Measurements from ENCODE around the gene ICAM4. TPM values are rescaled to one million over a fixed set of nuclear protein-coding genes. Genes with fewer than 3 reads are reported as not detected.

ICAM4 gene
- total and polyA plus RNA-seq, 2 of the 13 experiments (the other 11 are each of a cell fraction or from before 2014, with no cell fraction given) = 2.9 to 4.0 TPM

DNA sequence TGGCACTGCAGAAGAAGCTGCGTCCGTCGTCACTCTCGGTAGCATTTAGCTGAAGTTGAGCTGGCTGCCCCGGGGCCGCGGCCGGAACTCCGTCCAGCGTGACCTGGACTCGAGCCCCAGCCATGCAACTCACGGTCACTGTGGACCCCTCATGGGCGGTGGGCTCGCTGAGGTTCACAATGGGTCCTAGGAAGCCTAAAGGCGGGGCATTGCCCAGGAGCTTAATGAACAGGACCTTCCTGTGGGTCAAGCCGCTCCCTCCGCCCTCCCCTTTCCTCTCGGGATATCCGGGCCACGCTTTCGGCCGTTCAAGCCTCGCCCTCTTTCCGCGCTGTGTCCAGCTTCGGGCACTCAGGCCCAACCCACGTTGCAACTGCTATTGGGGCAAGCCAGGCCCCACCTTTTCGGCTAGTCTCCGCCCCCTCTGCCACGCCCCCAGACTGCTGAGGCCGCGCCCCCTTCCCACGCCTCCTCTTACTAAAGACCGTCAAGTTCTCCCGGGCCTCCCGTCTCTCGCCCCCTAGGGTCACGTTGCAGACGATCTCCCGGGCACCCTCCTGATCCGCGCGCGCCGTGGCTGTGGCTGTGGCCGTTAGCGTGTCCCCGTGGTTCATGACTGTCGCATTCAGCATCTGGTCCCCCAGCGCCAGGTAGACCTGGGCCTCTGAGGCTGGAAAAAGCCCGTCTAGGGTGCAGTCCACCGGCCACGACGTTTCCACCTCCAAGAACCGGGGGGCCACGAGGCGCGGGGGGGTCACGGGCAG is 48.0 kb downstream of the ICAM4 start (continued):
- no peak for TF ChIP-seq NR1H2 (CRISPR knock-in tag; IDR thresholded peaks at IDR 0.05; ENCODE audit: borderline replicate concordance, low read depth)
- TF ChIP-seq, protein P1, sequence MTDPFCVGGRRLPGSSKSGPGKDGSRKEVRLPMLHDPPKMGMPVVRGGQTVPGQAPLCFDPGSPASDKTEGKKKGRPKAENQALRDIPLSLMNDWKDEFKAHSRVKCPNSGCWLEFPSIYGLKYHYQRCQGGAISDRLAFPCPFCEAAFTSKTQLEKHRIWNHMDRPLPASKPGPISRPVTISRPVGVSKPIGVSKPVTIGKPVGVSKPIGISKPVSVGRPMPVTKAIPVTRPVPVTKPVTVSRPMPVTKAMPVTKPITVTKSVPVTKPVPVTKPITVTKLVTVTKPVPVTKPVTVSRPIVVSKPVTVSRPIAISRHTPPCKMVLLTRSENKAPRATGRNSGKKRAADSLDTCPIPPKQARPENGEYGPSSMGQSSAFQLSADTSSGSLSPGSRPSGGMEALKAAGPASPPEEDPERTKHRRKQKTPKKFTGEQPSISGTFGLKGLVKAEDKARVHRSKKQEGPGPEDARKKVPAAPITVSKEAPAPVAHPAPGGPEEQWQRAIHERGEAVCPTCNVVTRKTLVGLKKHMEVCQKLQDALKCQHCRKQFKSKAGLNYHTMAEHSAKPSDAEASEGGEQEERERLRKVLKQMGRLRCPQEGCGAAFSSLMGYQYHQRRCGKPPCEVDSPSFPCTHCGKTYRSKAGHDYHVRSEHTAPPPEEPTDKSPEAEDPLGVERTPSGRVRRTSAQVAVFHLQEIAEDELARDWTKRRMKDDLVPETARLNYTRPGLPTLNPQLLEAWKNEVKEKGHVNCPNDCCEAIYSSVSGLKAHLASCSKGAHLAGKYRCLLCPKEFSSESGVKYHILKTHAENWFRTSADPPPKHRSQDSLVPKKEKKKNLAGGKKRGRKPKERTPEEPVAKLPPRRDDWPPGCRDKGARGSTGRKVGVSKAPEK (CRISPR knock-in tag; IDR thresholded peaks at IDR 0.05; ENCODE audit: borderline replicate concordance) = no peak
- no peak for TF ChIP-seq ZNF510 (CRISPR knock-in tag; IDR thresholded peaks at IDR 0.05; ENCODE audit: low read depth)
- TF ChIP-seq XRCC5 (optimal IDR thresholded peaks at IDR 0.05; ENCODE audit: low read length) = peak; percentile 18
- no peak for TF ChIP-seq ZNF775 (CRISPR knock-in tag; IDR thresholded peaks at IDR 0.05; ENCODE audit: borderline replicate concordance)
- TF ChIP-seq ZNF232 (CRISPR knock-in tag; IDR thresholded peaks at IDR 0.05; ENCODE audit: borderline replicate concordance) = no peak; the same call in 1 of the 2 replicates
- TF ChIP-seq, protein P2, sequence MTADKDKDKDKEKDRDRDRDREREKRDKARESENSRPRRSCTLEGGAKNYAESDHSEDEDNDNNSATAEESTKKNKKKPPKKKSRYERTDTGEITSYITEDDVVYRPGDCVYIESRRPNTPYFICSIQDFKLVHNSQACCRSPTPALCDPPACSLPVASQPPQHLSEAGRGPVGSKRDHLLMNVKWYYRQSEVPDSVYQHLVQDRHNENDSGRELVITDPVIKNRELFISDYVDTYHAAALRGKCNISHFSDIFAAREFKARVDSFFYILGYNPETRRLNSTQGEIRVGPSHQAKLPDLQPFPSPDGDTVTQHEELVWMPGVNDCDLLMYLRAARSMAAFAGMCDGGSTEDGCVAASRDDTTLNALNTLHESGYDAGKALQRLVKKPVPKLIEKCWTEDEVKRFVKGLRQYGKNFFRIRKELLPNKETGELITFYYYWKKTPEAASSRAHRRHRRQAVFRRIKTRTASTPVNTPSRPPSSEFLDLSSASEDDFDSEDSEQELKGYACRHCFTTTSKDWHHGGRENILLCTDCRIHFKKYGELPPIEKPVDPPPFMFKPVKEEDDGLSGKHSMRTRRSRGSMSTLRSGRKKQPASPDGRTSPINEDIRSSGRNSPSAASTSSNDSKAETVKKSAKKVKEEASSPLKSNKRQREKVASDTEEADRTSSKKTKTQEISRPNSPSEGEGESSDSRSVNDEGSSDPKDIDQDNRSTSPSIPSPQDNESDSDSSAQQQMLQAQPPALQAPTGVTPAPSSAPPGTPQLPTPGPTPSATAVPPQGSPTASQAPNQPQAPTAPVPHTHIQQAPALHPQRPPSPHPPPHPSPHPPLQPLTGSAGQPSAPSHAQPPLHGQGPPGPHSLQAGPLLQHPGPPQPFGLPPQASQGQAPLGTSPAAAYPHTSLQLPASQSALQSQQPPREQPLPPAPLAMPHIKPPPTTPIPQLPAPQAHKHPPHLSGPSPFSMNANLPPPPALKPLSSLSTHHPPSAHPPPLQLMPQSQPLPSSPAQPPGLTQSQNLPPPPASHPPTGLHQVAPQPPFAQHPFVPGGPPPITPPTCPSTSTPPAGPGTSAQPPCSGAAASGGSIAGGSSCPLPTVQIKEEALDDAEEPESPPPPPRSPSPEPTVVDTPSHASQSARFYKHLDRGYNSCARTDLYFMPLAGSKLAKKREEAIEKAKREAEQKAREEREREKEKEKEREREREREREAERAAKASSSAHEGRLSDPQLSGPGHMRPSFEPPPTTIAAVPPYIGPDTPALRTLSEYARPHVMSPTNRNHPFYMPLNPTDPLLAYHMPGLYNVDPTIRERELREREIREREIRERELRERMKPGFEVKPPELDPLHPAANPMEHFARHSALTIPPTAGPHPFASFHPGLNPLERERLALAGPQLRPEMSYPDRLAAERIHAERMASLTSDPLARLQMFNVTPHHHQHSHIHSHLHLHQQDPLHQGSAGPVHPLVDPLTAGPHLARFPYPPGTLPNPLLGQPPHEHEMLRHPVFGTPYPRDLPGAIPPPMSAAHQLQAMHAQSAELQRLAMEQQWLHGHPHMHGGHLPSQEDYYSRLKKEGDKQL (CRISPR knock-in tag; IDR thresholded peaks at IDR 0.05; ENCODE audit: low read depth) = no peak
- TF ChIP-seq RAD51 (IDR thresholded peaks at IDR 0.05; ENCODE audit: borderline replicate concordance) = no peak
- peak; percentile 62 for TF ChIP-seq GATAD1 (CRISPR knock-in tag; IDR thresholded peaks at IDR 0.05)
- no peak for TF ChIP-seq SOX13 (IDR thresholded peaks at IDR 0.05)
- TF ChIP-seq SOX13 (CRISPR knock-in tag; conservative IDR thresholded peaks at IDR 0.05 in 1 of 2, IDR thresholded peaks at IDR 0.05 in 1 of 2) = no peak
- 0 out of 2 replicates have a peak, but pooled peaks have one; percentile 53 for TF ChIP-seq GATA4 (IDR thresholded peaks at IDR 0.05; ENCODE audit: borderline replicate concordance, low read depth)
- no peak for TF ChIP-seq ZNF430 (CRISPR knock-in tag; IDR thresholded peaks at IDR 0.05)
- TF ChIP-seq, protein P3, sequence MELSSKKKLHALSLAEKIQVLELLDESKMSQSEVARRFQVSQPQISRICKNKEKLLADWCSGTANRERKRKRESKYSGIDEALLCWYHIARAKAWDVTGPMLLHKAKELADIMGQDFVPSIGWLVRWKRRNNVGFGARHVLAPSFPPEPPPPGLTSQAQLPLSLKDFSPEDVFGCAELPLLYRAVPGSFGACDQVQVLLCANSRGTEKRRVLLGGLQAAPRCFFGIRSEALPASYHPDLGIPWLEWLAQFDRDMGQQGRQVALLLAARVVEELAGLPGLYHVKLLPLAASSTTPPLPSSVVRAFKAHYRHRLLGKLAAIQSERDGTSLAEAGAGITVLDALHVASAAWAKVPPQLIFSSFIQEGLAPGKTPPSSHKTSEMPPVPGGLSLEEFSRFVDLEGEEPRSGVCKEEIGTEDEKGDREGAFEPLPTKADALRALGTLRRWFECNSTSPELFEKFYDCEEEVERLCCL (CRISPR knock-in tag; IDR thresholded peaks at IDR 0.05; ENCODE audit: borderline replicate concordance) = 0 out of 2 replicates have a peak, but pooled peaks have one; percentile 43
- TF ChIP-seq NFE2L1 (CRISPR knock-in tag; IDR thresholded peaks at IDR 0.05; ENCODE audit: borderline replicate concordance) = no peak
- TF ChIP-seq NCOR1 (IDR thresholded peaks at IDR 0.05; ENCODE audit: borderline replicate concordance, low read length) = no peak
- no peak for TF ChIP-seq ZNF589 (CRISPR knock-in tag; conservative IDR thresholded peaks at IDR 0.05)
- no peak for TF ChIP-seq ZNF33A (CRISPR knock-in tag; IDR thresholded peaks at IDR 0.05; ENCODE audit: borderline replicate concordance)
- TF ChIP-seq ZNF24 (IDR thresholded peaks at IDR 0.05) = no peak
- 0 out of 2 replicates have a peak, but pooled peaks have one; percentile 12 for TF ChIP-seq CBFB (CRISPR knock-in tag; IDR thresholded peaks at IDR 0.05)
